ENCODE data around the gene DOP1B.

DOP1B gene

DNA sequence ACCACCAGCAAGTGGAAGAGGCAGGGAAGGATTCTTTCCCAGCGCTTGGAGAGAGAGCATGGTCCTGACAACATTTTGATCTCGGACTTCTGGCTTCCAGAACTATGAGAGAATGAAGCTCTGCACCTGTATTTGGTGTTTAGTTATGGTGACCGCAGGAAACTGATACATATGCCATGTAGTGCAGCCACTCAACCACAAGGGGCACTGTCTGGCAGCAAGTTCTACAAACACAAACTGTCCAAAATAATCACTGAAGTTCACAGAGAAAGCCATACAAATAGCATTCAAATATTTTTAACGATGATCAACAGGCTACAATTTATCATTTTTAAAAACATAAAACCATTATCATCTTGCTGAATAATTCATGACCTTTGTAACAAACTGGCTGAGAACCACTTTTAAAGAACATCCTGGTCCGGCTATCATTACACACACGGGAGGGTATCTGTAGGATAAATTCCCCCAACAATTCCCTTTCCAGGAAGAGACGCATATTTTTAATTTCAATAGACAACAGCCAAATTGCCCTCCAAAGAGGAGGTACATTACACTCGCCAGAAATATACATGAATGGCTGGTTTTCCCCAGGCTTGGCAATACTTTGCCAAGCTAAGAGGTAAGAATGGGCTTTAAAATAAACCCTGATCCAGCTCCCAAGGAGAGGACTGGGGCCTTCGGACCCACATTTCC lies 31.0 kb upstream of the DOP1B start:
- Histone ChIP-seq H3F3A (ENCODE audit: insufficient read depth, low read length) (no peaks in the 10 kb centered on the region), H3K9me2 (ENCODE audit: low read depth, low read length) (no peaks in the 10 kb centered on the region), H3K4me3 (ENCODE audit: low read depth, low read length, poor library complexity, severe bottlenecking) (no peak overlapping the region), H3K79me2 (ENCODE audit: insufficient read depth, low read length) (no peaks in the 10 kb centered on the region), H3K36me3 (ENCODE audit: insufficient read depth, low read length) (no peaks in the 10 kb centered on the region), H3K4me2 (ENCODE audit: low read length) (no peak overlapping the region), H3K27ac (ENCODE audit: low read depth, low read length, poor library complexity, severe bottlenecking) (no peak overlapping the region), H3K9ac (ENCODE audit: low read length) (no peak overlapping the region), H3K27me3 (ENCODE audit: insufficient read depth, low read length) (peaks cover 3% of the 10 kb centered on the region; the same call in 1 of the 2 replicates), H3K9me3 (ENCODE audit: low read length) (no peaks in the 10 kb centered on the region), H4K20me1 (ENCODE audit: insufficient read depth, low read length) (no peaks in the 10 kb centered on the region), H2AFZ (ENCODE audit: low read length) (no peak overlapping the region), H3K4me1 (ENCODE audit: insufficient read depth, low read length, severe bottlenecking) (no peaks in the 10 kb centered on the region)
- no peak for TF ChIP-seq EZH2 (IDR thresholded peaks at IDR 0.05; ENCODE audit: borderline replicate concordance, low read length)
- TF ChIP-seq, protein P1, sequence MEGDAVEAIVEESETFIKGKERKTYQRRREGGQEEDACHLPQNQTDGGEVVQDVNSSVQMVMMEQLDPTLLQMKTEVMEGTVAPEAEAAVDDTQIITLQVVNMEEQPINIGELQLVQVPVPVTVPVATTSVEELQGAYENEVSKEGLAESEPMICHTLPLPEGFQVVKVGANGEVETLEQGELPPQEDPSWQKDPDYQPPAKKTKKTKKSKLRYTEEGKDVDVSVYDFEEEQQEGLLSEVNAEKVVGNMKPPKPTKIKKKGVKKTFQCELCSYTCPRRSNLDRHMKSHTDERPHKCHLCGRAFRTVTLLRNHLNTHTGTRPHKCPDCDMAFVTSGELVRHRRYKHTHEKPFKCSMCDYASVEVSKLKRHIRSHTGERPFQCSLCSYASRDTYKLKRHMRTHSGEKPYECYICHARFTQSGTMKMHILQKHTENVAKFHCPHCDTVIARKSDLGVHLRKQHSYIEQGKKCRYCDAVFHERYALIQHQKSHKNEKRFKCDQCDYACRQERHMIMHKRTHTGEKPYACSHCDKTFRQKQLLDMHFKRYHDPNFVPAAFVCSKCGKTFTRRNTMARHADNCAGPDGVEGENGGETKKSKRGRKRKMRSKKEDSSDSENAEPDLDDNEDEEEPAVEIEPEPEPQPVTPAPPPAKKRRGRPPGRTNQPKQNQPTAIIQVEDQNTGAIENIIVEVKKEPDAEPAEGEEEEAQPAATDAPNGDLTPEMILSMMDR (IDR thresholded peaks at IDR 0.05; ENCODE audit: low read length), result peak; percentile 93

GRCh38 chr21:36126208-36126565 lies 30.4 kb upstream of the DOP1B start:
- H3K27me3 ChIP-seq (ENCODE audit: insufficient read depth, low read length), result peaks cover 3% of the 10 kb centered on the region; the same call in 1 of the 2 replicates

DNA sequence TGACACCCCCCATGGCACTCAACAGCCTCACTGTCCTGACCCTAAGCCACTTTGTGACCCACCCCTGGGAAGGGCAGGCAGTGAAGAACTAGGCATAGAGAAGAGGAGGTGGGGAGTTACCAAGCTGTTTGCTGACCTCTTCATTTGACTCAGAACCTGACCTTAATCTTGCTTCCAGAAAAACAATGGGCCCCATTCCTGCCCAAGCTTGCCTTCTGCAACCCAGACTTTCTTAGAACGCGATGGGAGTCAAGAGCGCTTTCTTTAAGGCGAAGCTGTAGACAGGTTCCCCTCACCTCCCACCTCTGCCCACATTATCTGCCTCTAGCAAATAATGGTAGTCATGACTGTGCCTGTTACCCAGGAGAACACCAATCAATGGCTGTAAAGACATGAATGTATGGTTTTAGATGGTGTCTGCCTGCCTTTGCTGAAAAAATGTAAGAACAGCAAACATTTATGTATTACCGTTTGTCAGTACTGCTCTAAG lies 30.0 kb upstream of the DOP1B start:
- Histone ChIP-seq H2AFZ (ENCODE audit: low read length) (no peak overlapping the region), H3K9me2 (ENCODE audit: low read depth, low read length) (no peaks in the 10 kb centered on the region), H3F3A (ENCODE audit: insufficient read depth, low read length) (no peaks in the 10 kb centered on the region), H3K9me3 (ENCODE audit: low read length) (no peaks in the 10 kb centered on the region), H3K9ac (ENCODE audit: low read length) (no peak overlapping the region), H3K27ac (ENCODE audit: low read depth, low read length, poor library complexity, severe bottlenecking) (no peak overlapping the region), H3K79me2 (ENCODE audit: insufficient read depth, low read length) (no peaks in the 10 kb centered on the region), H3K4me1 (ENCODE audit: insufficient read depth, low read length, severe bottlenecking) (no peaks in the 10 kb centered on the region), H3K36me3 (ENCODE audit: insufficient read depth, low read length) (no peaks in the 10 kb centered on the region), H3K4me3 (ENCODE audit: low read depth, low read length, poor library complexity, severe bottlenecking) (no peak overlapping the region), H3K27me3 (ENCODE audit: insufficient read depth, low read length) (peaks cover 3% of the 10 kb centered on the region; the same call in 1 of the 2 replicates), H4K20me1 (ENCODE audit: insufficient read depth, low read length) (no peaks in the 10 kb centered on the region), H3K4me2 (ENCODE audit: low read length) (no peak overlapping the region)
- TF ChIP-seq EZH2 (IDR thresholded peaks at IDR 0.05; ENCODE audit: borderline replicate concordance, low read length), result no peak
- TF ChIP-seq, protein P1 (IDR thresholded peaks at IDR 0.05; ENCODE audit: low read length), result no peak

More at GRCh38 chr21:36126208-36126565, 30.4 kb upstream of the DOP1B start:
- Histone ChIP-seq H3K4me1 (ENCODE audit: insufficient read depth, low read length, severe bottlenecking) (no peaks in the 10 kb centered on the region), H3K36me3 (ENCODE audit: insufficient read depth, low read length) (no peaks in the 10 kb centered on the region), H3K79me2 (ENCODE audit: insufficient read depth, low read length) (no peaks in the 10 kb centered on the region), H3K9ac (ENCODE audit: low read length) (no peak overlapping the region), H3K27ac (ENCODE audit: low read depth, low read length, poor library complexity, severe bottlenecking) (no peak overlapping the region), H2AFZ (ENCODE audit: low read length) (no peak overlapping the region), H4K20me1 (ENCODE audit: insufficient read depth, low read length) (no peaks in the 10 kb centered on the region), H3K4me2 (ENCODE audit: low read length) (no peak overlapping the region), H3K9me2 (ENCODE audit: low read depth, low read length) (no peaks in the 10 kb centered on the region), H3K9me3 (ENCODE audit: low read length) (no peaks in the 10 kb centered on the region), H3K4me3 (ENCODE audit: low read depth, low read length, poor library complexity, severe bottlenecking) (no peak overlapping the region), H3F3A (ENCODE audit: insufficient read depth, low read length) (no peaks in the 10 kb centered on the region)
- TF ChIP-seq, protein P1 (IDR thresholded peaks at IDR 0.05; ENCODE audit: low read length), result no peak
- no peak for TF ChIP-seq EZH2 (IDR thresholded peaks at IDR 0.05; ENCODE audit: borderline replicate concordance, low read length)
